Activated naive CD8-positive, alpha-beta T cell treated with anti-CD3 and anti-CD28 coated beads, Interleukin-2, amount 50 U/mL, for 24 hours (primary cell): ENCODE data around the gene MTSS2.

Experiments used
- ATAC-seq: fragments of 150-1000 bp; cut with Tn5 transposase; one replicate; pipeline ENCODE4 v1.10.0; 2021
- DNase-seq: peaks from one replicate; pipeline ENCODE4 v3.0.0; 2021
- H3K27ac Mint-ChIP-seq: one replicate; pipeline ENCODE4 v1.8.0; 2021; ENCODE audit warnings: mild to moderate bottlenecking, mixed read lengths
- H3K27me3 Mint-ChIP-seq: one replicate; pipeline ENCODE4 v1.8.0; 2021; ENCODE audit warnings: mixed read lengths
- H3K36me3 Mint-ChIP-seq: one replicate; pipeline ENCODE4 v1.8.0; 2021; ENCODE audit warnings: low read depth, mixed read lengths
- H3K4me1 Mint-ChIP-seq: one replicate; pipeline ENCODE4 v1.8.0; 2021; ENCODE audit warnings: mixed read lengths
- H3K4me3 Mint-ChIP-seq: one replicate; pipeline ENCODE4 v1.8.0; 2021; ENCODE audit warnings: mild to moderate bottlenecking, moderate library complexity, mixed read lengths
- H3K9me3 Mint-ChIP-seq: one replicate; pipeline ENCODE4 v1.8.0; 2021; ENCODE audit warnings: mixed read lengths

The MTSS2 gene

DNA sequence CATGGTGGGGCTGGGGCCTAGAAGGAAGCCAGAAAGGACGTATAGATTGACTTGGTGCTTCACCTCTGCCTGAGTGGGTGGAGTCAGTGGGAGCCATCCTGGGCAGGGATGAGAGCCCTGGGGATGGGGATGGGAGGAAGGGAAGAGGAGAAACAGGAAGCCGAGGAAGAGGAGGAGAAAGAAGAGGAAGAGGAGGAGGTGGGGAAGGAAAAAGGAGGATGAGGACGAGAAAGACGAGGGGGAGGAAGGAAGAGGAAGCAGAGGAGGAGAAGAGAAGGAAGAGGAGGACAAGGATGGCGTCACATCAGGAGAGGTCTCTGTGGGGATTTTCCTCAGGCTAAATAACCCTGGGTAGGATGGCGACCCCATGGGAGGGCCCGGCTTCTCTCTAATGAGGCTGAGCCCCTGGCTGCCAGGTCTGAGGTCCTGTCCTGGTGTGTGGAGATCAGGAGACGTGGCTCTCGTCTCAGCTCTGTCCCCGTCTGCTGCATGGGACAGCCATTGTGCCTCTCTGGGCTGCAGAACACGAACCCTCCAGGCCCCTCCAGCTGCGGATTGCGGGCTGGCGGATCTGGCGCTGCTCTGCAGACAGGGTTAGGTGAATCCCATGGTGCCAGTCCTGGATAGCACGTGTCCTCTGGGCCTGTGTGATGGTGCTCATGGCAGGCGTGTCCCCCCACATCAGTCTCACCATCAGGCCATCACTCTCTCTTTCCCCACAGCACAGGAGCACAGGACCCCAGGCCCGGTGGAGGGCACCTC lies 35.5 kb upstream of the MTSS2 start:
- Mint-ChIP-seq H3K36me3 (peaks cover 15% of the 10 kb centered on the region), H3K4me1 (no peaks in the 10 kb centered on the region), H3K9me3 (no peaks in the 10 kb centered on the region), H3K4me3 (no peak overlapping the region), H3K27ac (no peak overlapping the region), H3K27me3 (no peaks in the 10 kb centered on the region)
- ATAC-seq (no peak), DNase-seq (no peak)

GRCh38 chr16:70720425-70721201 lies 34.8 kb upstream of the MTSS2 start:
- no peak for ATAC-seq
- H3K27me3 Mint-ChIP-seq = no peaks in the 10 kb centered on the region
- H3K4me3 Mint-ChIP-seq = no peak overlapping the region
- H3K27ac Mint-ChIP-seq = no peak overlapping the region
- peaks cover 15% of the 10 kb centered on the region for H3K36me3 Mint-ChIP-seq
- no peak for DNase-seq
- no peaks in the 10 kb centered on the region for H3K9me3 Mint-ChIP-seq
- no peaks in the 10 kb centered on the region for H3K4me1 Mint-ChIP-seq

GRCh38 chr16:70717065-70717464 lies 31.2 kb upstream of the MTSS2 start:
- Mint-ChIP-seq H3K9me3 (no peaks in the 10 kb centered on the region), H3K27ac (no peak overlapping the region), H3K27me3 (no peaks in the 10 kb centered on the region), H3K36me3 (peaks cover 17% of the 10 kb centered on the region), H3K4me3 (no peak overlapping the region), H3K4me1 (no peaks in the 10 kb centered on the region)
- ATAC-seq (no peak), DNase-seq (no peak)

- H3K9me3 Mint-ChIP-seq = no peaks in the 10 kb centered on the region
- no peaks in the 10 kb centered on the region for H3K27me3 Mint-ChIP-seq
- DNase-seq (no peak), ATAC-seq (no peak)
- no peak overlapping the region for H3K27ac Mint-ChIP-seq
- peaks cover 14% of the 10 kb centered on the region for H3K36me3 Mint-ChIP-seq
- H3K4me3 Mint-ChIP-seq = no peak overlapping the region
- no peaks in the 10 kb centered on the region for H3K4me1 Mint-ChIP-seq
These were observed 30.1 kb upstream of the MTSS2 start for GRCh38 chr16:70715860-70716357.

GRCh38 chr16:70715055-70715858 lies 29.4 kb upstream of the MTSS2 start:
- no peak for ATAC-seq
- Mint-ChIP-seq H3K27ac (peak overlapping the region; percentile 18), H3K27me3 (no peaks in the 10 kb centered on the region), H3K36me3 (peaks cover 8% of the 10 kb centered on the region), H3K4me1 (no peaks in the 10 kb centered on the region), H3K4me3 (no peak overlapping the region), H3K9me3 (no peaks in the 10 kb centered on the region)
- no peak for DNase-seq

- no peaks in the 10 kb centered on the region for H3K9me3 Mint-ChIP-seq
- no peaks in the 10 kb centered on the region for H3K4me1 Mint-ChIP-seq
- peak overlapping the region; percentile 18 for H3K27ac Mint-ChIP-seq
- H3K36me3 Mint-ChIP-seq = peaks cover 2% of the 10 kb centered on the region
- DNase-seq = no peak
- no peaks in the 10 kb centered on the region for H3K27me3 Mint-ChIP-seq
- no peak for ATAC-seq
- H3K4me3 Mint-ChIP-seq = no peak overlapping the region
These were observed 28.8 kb upstream of the MTSS2 start for GRCh38 chr16:70714581-70715054.

DNA sequence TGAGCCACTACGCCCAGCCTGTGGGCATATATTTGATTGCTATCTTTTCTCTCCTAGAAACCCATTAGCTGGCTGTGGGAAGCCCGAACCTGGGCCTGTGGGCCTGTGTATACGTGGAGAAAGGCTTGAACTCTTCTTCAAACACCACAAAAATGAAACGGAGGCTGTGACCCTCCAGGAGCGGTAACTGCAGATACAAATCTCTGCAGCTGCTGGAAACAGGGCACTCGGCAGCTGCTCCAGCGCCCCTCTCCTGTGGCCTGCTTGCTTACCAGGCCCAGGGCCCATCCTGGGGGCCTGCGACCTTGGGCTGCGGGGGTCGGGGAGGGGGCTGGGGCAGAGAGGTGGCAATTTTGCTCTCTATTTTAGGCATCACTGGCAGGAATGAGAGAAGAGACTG lies 28.0 kb upstream of the MTSS2 start:
- H3K4me1 Mint-ChIP-seq = no peaks in the 10 kb centered on the region
- H3K27ac Mint-ChIP-seq = no peak overlapping the region

GRCh38 chr16:70713342-70713741 lies 27.5 kb upstream of the MTSS2 start:
- no peak for DNase-seq
- Mint-ChIP-seq H3K36me3 (peaks cover 2% of the 10 kb centered on the region), H3K27ac (no peak overlapping the region)

More for the DNA sequence above, 28.0 kb upstream of the MTSS2 start:
- no peaks in the 10 kb centered on the region for H3K27me3 Mint-ChIP-seq
- ATAC-seq = no peak
- no peak for DNase-seq
- no peaks in the 10 kb centered on the region for H3K9me3 Mint-ChIP-seq
- H3K4me3 Mint-ChIP-seq = no peak overlapping the region
- peaks cover 2% of the 10 kb centered on the region for H3K36me3 Mint-ChIP-seq

DNA sequence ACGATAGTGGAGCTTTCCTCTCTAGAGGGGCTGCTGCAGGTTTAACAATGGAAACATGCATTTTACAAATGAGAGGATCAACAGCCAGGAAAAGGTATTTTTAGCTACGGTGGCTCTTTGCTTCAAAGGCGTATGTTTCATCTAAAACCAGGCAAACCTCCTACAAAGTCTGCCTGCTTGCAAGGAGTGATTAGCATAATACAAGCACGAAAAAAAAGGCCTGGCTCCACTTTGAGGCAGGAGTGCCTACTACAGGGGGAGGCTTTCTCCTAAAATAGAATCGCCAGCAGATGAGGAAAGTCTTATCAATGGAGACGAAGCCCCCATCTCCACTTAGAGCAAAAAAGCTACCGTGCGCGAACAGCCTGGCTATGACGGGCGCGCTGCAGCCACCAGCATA lies 27.1 kb upstream of the MTSS2 start:
- no peak overlapping the region for H3K4me3 Mint-ChIP-seq
- DNase-seq (no peak), ATAC-seq (no peak)
- H3K9me3 Mint-ChIP-seq = no peaks in the 10 kb centered on the region
- no peaks in the 10 kb centered on the region for H3K4me1 Mint-ChIP-seq
- H3K36me3 Mint-ChIP-seq = peaks cover 2% of the 10 kb centered on the region
- H3K27me3 Mint-ChIP-seq = no peaks in the 10 kb centered on the region
- no peak overlapping the region for H3K27ac Mint-ChIP-seq

More at GRCh38 chr16:70713342-70713741, 27.5 kb upstream of the MTSS2 start:
- Mint-ChIP-seq H3K9me3 (no peaks in the 10 kb centered on the region), H3K27me3 (no peaks in the 10 kb centered on the region), H3K4me1 (no peaks in the 10 kb centered on the region), H3K4me3 (no peak overlapping the region)
- no peak for ATAC-seq

GRCh38 chr16:70712359-70712758 lies 26.5 kb upstream of the MTSS2 start:
- Mint-ChIP-seq H3K27me3 (no peaks in the 10 kb centered on the region), H3K36me3 (peaks cover 2% of the 10 kb centered on the region), H3K9me3 (no peaks in the 10 kb centered on the region), H3K4me1 (no peaks in the 10 kb centered on the region), H3K4me3 (no peak overlapping the region), H3K27ac (no peak overlapping the region)
- DNase-seq (no peak), ATAC-seq (no peak)

DNA sequence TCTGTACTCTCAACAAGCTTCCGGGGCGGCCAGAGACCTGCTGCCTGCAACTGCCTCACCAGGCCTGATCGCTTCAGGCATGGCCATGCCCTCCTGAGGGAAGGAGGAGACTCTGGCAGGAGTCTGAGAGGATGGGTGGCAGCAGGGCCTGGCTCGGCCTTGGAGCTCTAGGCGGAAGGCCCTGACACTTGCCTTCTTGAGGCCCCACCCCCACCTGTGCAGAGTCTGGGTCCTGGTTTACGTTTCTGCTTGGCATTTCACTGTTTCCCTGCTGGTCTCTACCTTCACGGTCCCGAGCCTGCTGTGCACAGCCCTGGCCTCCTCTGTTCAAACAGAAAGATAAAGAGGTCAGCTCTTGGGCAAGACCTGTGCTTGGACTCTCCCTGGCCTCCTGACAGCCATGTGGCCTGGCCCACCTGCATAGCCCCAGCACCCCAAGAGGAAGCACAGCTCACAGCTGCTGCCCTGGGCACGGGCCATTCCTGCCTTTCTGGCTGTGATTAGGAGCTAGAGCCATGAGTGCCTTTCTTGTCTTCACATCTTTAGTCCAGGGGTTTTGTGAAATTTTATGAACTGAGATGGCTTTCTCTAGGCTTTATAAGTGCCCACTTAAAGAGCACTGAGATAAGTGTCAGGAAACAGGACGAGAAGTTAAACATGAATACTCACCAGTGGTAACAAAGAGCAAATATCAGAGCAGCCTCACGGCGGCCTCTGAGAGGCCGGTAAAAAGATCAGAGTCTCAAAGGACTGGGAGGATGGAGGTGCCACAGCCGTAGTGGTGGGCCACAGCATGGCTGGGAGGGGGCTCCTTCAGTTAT lies 25.6 kb upstream of the MTSS2 start:
- H3K27me3 Mint-ChIP-seq = no peaks in the 10 kb centered on the region
- DNase-seq (no peak), ATAC-seq (no peak)
- no peaks in the 10 kb centered on the region for H3K9me3 Mint-ChIP-seq
- no peak overlapping the region for H3K27ac Mint-ChIP-seq
- H3K4me3 Mint-ChIP-seq = no peak overlapping the region
- H3K4me1 Mint-ChIP-seq = no peaks in the 10 kb centered on the region
- peaks cover 2% of the 10 kb centered on the region for H3K36me3 Mint-ChIP-seq

- ATAC-seq (no peak), DNase-seq (no peak)
- no peak overlapping the region for H3K4me3 Mint-ChIP-seq
- no peaks in the 10 kb centered on the region for H3K4me1 Mint-ChIP-seq
- no peaks in the 10 kb centered on the region for H3K9me3 Mint-ChIP-seq
- H3K27ac Mint-ChIP-seq = no peak overlapping the region
- H3K27me3 Mint-ChIP-seq = no peaks in the 10 kb centered on the region
- peaks cover 2% of the 10 kb centered on the region for H3K36me3 Mint-ChIP-seq
These were observed 24.8 kb upstream of the MTSS2 start for GRCh38 chr16:70710422-70711210.

DNA sequence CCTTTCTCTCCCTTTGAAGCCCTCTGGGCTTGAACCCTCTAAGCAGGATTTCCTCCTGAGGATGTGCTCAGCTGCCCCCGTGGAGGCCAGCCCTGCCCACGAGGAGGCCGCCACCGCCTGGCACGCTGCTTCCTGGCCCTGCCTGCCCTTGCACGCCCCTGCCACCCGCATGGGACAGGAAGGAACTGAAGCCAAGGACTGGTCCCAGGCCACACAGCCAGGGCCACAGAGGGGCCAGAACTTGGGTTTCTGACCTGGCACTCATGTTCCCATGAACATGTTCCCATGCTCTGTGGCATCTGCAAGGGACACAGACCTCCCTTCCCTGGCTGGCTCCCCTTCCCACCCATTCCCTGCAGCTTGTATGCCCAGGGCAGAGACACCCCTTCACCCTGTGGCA lies 24.1 kb upstream of the MTSS2 start:
- Mint-ChIP-seq H3K36me3 (peaks cover 2% of the 10 kb centered on the region), H3K27ac (no peak overlapping the region), H3K4me1 (no peaks in the 10 kb centered on the region), H3K27me3 (no peaks in the 10 kb centered on the region), H3K4me3 (no peak overlapping the region), H3K9me3 (no peaks in the 10 kb centered on the region)
- ATAC-seq = no peak
- no peak for DNase-seq
